HEK293 (cell line): Measurements from ENCODE around the gene PELI3.
A peak's percentile ranks its signal among the peaks of the same experiment; 100 is the strongest.
"Not testable (repeated sequence)": the region's sequence is repeated elsewhere in the genome, so short reads cannot be mapped to it uniquely, and the experiment has no call there.

Experiments used
- CTCF ChIA-PET: fragments of 350-600 bp; formaldehyde crosslinking; extraction: SDS; loops from one replicate; lab custom pipeline; 2021; ENCODE audit warnings: antibody characterized with exemption; lab: Yijun Ruan, JAX
- POLR2A ChIA-PET: fragments of 300-600 bp; formaldehyde crosslinking; extraction: SDS; loops from one replicate; lab custom pipeline; 2020; ENCODE audit warnings: antibody characterized with exemption, inconsistent platforms; lab: Yijun Ruan, JAX
- H3K27ac ChIP-seq: fragments of 200-500 bp; sonication (Bioruptor generic); 2 replicates; pipeline ENCODE4 v1.5.1; 2014; ENCODE audit warnings: low read depth, low read length, control low read depth, inconsistent platforms; ENCODE audit errors: extremely low read depth
- H3K36me3 ChIP-seq, 2 experiments: fragments of 200-500 bp in 1 of 2; sonication (Bioruptor generic) in 1 of 2; 1 replicate in 1 of 2; 2 replicates in 1 of 2; pipeline ENCODE4 v1.5.1; 2014 to 2017; ENCODE audit warnings: inconsistent platforms in 2 of 2, low read length in 2 of 2; ENCODE audit not compliant: control insufficient read depth in 2 of 2, insufficient read depth in 1 of 2
- H3K4me1 ChIP-seq: fragments of 200-500 bp; sonication (Bioruptor generic); 2 replicates; pipeline ENCODE4 v1.5.1; 2014; ENCODE audit warnings: mild to moderate bottlenecking, low read length, inconsistent platforms; ENCODE audit not compliant: control insufficient read depth, insufficient read depth
- H3K4me3 ChIP-seq: 2 replicates; pipeline ENCODE4 v1.5.1; 2011; ENCODE audit warnings: low read depth, mild to moderate bottlenecking, control low read depth, low read length, moderate library complexity
- H3K9me3 ChIP-seq: fragments of 200-500 bp; sonication (Bioruptor generic); 2 replicates; pipeline ENCODE4 v1.5.1; 2014; ENCODE audit warnings: low read depth, low read length, inconsistent platforms; ENCODE audit not compliant: control insufficient read depth, insufficient read depth
- INSM2 ChIP-seq: fragments of 450-650 bp; formaldehyde crosslinking; IDR thresholded peaks from 2 replicates; pipeline ENCODE4 v1.5.1; 2016; ENCODE audit warnings: missing biosample characterization, missing genetic modification characterization
- SCRT2 ChIP-seq: fragments of 450-650 bp; formaldehyde crosslinking; IDR thresholded peaks from 2 replicates; pipeline ENCODE4 v1.5.1; 2016; ENCODE audit warnings: missing biosample characterization, missing genetic modification characterization
- ZNF146 ChIP-seq: fragments of 450-650 bp; formaldehyde crosslinking; IDR thresholded peaks from 2 replicates; pipeline ENCODE4 v1.5.1; 2016; ENCODE audit warnings: missing biosample characterization, missing genetic modification characterization
- ZNF169 ChIP-seq: fragments of 450-650 bp; formaldehyde crosslinking; IDR thresholded peaks from 2 replicates; pipeline ENCODE4 v1.5.1; 2016; ENCODE audit warnings: missing biosample characterization, missing genetic modification characterization
- ZNF37A ChIP-seq: fragments of 450-650 bp; IDR thresholded peaks from 2 replicates; pipeline ENCODE4 v1.5.1; 2018; ENCODE audit warnings: missing biosample characterization, missing genetic modification characterization
- ZNF585B ChIP-seq: fragments of 450-650 bp; formaldehyde crosslinking; IDR thresholded peaks from 2 replicates; pipeline ENCODE4 v1.5.1; 2016; ENCODE audit warnings: missing biosample characterization, missing genetic modification characterization
- ZNF704 ChIP-seq: fragments of 450-650 bp; formaldehyde crosslinking; IDR thresholded peaks from 2 replicates; pipeline ENCODE4 v1.5.1; 2016; ENCODE audit warnings: missing biosample characterization, missing genetic modification characterization
- ZSCAN23 ChIP-seq: fragments of 450-650 bp; formaldehyde crosslinking; IDR thresholded peaks from 2 replicates; pipeline ENCODE4 v1.5.1; 2016; ENCODE audit warnings: missing biosample characterization, missing genetic modification characterization
- TF ChIP-seq, protein P1 (sequence below): fragments of 450-650 bp; formaldehyde crosslinking; IDR thresholded peaks from 2 replicates; pipeline ENCODE4 v1.5.1; 2016; ENCODE audit warnings: missing biosample characterization, missing genetic modification characterization
- TF ChIP-seq, protein P2 (sequence below): fragments of 450-650 bp; formaldehyde crosslinking; IDR thresholded peaks from 2 replicates; pipeline ENCODE4 v1.5.1; 2016; ENCODE audit warnings: missing biosample characterization, missing genetic modification characterization

The PELI3 gene

DNA sequence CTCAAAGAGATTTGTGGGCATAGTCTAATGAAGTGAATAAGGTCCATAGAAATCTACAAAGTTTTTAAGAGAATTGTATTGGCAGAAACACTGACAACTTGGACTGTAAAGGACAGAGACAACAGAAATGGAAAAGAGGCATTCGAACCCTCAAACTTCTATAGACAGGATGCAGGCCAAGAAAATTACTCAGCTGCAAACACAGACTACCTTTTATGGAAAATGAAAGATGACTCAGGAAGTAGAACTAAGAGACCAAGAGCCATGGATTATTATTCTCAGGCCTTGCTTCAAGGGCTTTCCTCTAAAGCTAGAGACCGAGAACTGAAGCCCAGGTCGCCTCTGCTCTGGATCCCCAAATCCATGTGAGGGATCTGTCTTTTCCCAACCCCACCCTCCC lies 3.8 kb upstream of the PELI3 start:
- H3K36me3 ChIP-seq: no peaks in the 10 kb centered on the region
- no peaks in the 10 kb centered on the region for H3K9me3 ChIP-seq
- no peak for TF ChIP-seq ZNF169
- no peaks in the 10 kb centered on the region for H3K4me1 ChIP-seq
- ChIA-PET POLR2A (no interaction called here), CTCF (interaction anchor here (1.5 kb wide), 1 partner anchor 24 kb away, joined by 4 read pairs; the partner anchor contains the start of gene MRPL11)
- no peak overlapping the region for H3K4me3 ChIP-seq
- no peak overlapping the region for H3K27ac ChIP-seq

DNA sequence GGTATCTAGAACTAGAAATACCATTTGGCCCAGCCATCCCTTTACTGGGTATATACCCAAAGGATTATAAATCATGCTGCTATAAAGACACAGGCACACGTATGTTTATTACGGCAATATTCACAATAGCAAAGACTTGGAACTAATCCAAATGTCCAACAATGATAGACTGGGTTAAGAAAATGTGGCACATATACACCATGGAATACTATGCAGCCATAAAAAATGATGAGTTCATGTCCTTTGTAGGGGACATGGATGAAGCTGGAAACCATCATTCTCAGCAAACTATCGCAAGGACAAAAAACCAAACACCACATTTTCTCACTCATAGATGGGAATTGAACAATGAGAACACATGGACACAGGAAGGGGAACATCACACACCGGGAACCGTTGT lies 2.6 kb upstream of the PELI3 start:
- H3K27ac ChIP-seq, H3K36me3 ChIP-seq, H3K4me1 ChIP-seq, H3K4me3 ChIP-seq, POLR2A ChIA-PET, H3K9me3 ChIP-seq: not testable (repeated sequence)
- TF ChIP-seq ZNF146 (tag by site-specific recombination): peak; percentile 91
- TF ChIP-seq, protein P1, sequence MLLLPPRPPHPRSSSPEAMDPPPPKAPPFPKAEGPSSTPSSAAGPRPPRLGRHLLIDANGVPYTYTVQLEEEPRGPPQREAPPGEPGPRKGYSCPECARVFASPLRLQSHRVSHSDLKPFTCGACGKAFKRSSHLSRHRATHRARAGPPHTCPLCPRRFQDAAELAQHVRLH (tag by site-specific recombination): 0 out of 2 replicates have a peak, but pooled peaks have one; percentile 31
- CTCF ChIA-PET: interaction anchor here (1.5 kb wide), 1 partner anchor 35 kb away, joined by 10 read pairs; no protein-coding TSS in a partner anchor

GRCh38 chr11:66464916-66465315 lies 1.8 kb upstream of the PELI3 start:
- H3K36me3 ChIP-seq: peaks cover 0 to 11% of the 10 kb centered on the region in 2 experiments; a peak in 1 of 3 replicates
- ChIA-PET POLR2A (no interaction called here), CTCF (interaction anchor here (1.0 to 1.5 kb wide), 2 partner anchors 26 to 36 kb away, joined by 3 to 10 read pairs; no protein-coding TSS in a partner anchor)
- H3K4me3 ChIP-seq: no peak overlapping the region
- H3K4me1 ChIP-seq: no peaks in the 10 kb centered on the region
- H3K9me3 ChIP-seq: no peaks in the 10 kb centered on the region
- TF ChIP-seq ZSCAN23 (tag by site-specific recombination) (no peak), INSM2 (tag by site-specific recombination) (no peak), ZNF704 (tag by site-specific recombination) (no peak), ZNF37A (tag by site-specific recombination) (no peak)
- TF ChIP-seq, protein P2, sequence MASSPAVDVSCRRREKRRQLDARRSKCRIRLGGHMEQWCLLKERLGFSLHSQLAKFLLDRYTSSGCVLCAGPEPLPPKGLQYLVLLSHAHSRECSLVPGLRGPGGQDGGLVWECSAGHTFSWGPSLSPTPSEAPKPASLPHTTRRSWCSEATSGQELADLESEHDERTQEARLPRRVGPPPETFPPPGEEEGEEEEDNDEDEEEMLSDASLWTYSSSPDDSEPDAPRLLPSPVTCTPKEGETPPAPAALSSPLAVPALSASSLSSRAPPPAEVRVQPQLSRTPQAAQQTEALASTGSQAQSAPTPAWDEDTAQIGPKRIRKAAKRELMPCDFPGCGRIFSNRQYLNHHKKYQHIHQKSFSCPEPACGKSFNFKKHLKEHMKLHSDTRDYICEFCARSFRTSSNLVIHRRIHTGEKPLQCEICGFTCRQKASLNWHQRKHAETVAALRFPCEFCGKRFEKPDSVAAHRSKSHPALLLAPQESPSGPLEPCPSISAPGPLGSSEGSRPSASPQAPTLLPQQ (tag by site-specific recombination): peak; percentile 62
- TF ChIP-seq, all 188 proteins: peak for 1
- no peak overlapping the region for H3K27ac ChIP-seq

- Histone ChIP-seq H3K9me3 (no peaks in the 10 kb centered on the region), H3K27ac (no peak overlapping the region), H3K4me1 (no peaks in the 10 kb centered on the region), H3K36me3 (peaks cover 0 to 17% of the 10 kb centered on the region in 2 experiments; a peak in 1 of 3 replicates), H3K4me3 (no peak overlapping the region)
- ChIA-PET POLR2A (interaction anchor here (1.1 to 6.2 kb wide), 3 partner anchors 9 to 27 kb away, joined by 5 to 64 read pairs (median 22); partner anchors contain the start of genes DPP3 and MRPL11), CTCF (interaction anchor here (1.0 kb wide), 1 partner anchor 26 kb away, joined by 3 read pairs; no protein-coding TSS in a partner anchor)
- no peak for TF ChIP-seq ZNF585B (tag by site-specific recombination)
- TF ChIP-seq SCRT2 (tag by site-specific recombination): 0 out of 2 replicates have a peak, but pooled peaks have one; percentile 15
Measured at GRCh38 chr11:66465373-66466224, 1.1 kb upstream of the PELI3 start.
